GM21529 (cell line): ENCODE results near the gene DHX32.
"Not testable (repeated sequence)": the region's sequence is repeated elsewhere in the genome, so short reads cannot be mapped to it uniquely, and the experiment has no call there.

Experiments
- ATAC-seq: cut with Tn5 transposase; IDR thresholded peaks from one replicate; pipeline ENCODE4 v1.9.1; 2021; ENCODE audit not compliant: unreplicated experiment

Gene DHX32

DNA sequence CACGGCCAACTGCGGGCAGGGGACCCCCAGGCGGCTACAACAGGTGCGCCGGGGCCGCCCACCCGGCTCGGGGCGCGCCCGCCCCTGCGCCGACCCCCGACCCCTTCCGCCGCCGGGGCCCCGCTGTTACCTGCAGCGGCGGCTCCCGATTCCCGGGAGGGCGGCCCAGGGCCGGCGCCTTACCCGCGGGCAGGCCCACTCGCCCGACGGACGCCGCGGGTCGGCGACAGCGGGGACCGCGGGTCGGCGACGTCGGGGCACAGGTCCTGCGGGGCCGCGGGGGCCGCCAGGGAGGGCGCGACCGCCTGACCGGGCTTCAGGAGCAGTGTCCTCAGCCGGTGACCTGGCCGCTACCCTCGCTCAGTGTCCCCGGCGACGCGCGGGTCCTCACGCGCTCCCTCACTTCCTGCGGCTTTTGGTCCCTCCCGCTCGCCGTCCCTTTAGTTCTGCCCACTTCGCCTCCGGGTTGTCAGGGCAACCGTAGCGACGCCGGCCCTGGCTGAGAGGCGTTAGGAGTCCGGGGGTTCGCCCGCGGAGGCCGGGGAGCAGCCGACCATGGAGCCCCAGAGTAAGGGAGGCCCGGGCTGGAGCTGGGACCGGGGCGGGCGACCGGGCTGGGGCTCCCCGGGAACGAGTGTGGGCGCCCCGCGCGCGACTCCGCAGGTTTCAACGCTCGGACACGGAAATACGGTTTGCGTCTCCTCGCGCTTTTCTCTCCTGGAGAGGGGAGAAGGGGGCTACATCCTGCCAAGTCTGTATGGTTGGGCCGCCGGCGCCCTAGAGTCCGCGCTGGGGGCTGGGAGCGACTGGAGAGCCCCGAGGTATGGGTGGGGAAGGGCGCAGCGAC is 15.2 kb upstream of the DHX32 start, which contains the start of gene FANK1:
TSS of gene FANK1 (plus strand) at position 477 of the 847 bp plus-strand sequence. CDS start at position 556, 79 bp downstream.
- peak; percentile 86 for ATAC-seq

DNA sequence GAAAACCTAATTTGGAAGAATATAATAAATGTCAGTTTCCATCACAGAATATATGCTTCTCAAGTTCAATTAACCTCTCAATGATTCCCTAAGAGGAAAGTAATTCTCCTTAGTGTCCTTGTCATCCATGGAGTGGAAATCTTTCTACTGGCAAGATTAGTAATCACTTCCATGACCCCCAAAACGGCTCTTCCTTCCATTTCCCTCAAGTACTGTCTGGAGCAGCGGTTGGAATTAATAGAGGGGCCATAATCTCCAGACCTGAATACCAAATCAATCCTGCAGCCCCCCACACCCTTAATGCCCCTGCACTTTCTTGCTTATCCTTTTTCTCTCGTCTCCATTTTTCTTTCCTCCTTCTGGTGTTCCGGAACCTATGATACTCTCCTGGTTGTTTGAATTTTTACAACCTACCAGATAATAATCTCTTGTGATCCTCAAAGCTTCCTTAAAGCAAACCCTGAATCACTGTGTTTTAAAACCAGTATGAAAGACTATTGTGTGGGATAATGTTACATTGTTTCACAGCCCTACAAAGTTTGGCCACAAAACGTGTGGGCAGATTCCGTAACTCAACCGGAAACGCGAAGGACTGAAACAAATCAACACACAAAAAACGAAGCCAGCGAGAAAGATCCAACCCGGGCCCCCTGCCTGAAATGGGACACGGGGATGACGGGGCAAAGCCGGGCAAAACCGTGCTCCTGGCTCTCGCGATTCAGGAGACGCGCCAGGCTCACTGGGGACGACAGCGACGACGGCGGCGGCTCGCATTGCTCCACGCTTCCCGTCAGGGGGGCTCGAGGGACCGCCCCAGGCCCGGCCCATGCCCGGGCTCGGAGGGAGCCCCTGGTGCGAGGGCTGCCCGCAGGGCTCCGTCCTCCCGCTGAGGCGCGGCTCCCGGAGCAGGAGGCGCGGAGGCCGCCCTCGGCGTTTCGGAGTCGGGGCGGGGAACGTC is 14.3 kb upstream of the DHX32 start:
- ATAC-seq, result peak; percentile 54

DNA sequence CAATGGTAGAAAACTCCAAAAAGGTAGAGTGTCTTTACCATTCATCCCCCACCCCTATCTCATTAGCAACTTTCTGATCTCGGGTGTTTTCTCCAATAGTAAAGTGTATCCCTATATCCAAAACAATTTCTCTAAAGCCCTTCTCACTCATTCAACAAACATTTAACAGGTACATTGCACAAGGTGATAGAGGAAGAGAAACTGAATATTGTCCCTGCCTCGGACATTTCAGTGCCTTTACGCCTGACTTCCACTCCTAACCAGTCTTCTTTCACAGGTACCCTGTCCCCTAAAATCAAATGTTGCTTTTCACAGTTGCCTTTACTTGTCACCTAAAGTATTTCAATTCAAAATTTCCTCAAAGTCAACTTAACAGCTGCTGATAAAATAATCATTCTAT is 13.1 kb upstream of the DHX32 start:
- not testable (repeated sequence) for ATAC-seq

DNA sequence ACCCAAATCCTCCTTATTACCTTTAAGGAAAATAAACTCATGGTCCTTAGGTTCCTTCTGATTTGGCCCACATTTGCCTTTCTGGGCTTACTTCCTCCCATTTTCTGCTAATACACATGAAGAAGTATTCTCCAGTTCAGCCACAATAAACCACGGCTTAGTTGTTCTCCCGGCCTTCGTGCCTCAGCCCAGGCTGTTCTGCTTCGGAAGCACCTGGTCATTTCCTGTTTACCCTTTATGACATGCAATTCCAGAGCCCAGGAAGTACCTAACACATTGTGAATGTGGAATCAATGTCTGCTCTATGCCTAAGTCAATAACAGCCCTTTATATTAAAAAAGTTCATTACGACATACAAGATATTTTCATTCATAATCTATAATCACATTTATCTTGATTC is 11.3 kb upstream of the DHX32 start:
- ATAC-seq, result not testable (repeated sequence)

DNA sequence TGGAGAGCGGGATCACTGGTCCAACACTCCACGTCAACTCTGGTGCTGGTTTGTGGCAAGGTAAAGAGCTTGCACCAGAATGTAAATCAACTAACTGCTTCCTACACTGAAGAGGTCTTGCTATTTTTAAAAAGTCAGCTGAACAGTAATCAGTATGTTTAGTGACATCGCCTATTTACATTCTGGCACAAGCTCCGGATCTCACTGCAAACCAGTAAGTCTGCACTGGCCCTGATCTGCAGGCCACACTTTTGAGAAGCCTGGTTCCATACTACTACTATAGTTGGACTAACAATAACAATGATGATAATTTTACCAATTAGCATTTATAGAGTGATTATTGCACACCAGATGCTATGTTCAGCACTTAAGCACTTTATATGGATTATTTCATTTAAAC is 8.3 kb upstream of the DHX32 start:
- not testable (repeated sequence) for ATAC-seq

DNA sequence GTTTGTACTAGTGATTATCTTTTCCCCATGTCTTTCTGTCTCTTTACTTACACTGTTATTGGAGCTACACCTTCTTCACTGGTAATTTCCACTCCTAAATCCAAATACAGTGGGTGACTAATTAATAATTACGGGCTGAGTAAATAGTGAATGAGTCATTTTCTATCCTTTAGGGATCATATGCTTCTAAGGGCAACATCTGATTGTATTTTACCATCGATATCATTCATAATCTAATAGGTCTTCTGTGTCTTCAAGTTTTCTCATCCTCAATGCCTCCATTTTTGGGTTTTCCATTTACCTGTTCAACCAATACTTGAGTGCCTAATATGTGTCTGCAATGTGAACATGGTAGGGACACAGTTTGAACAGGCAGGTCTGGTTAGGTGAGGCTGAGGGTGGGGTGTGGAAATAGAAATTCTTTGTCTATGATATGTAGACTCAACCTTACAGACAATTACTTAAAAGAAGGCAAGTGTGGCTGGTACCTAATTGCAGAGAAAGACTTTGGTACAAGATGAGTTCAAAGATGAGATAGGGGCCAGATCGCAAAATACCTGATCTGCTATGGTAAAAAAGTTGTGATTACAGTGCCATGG is 5.9 kb upstream of the DHX32 start:
- ATAC-seq, result no peak

DNA sequence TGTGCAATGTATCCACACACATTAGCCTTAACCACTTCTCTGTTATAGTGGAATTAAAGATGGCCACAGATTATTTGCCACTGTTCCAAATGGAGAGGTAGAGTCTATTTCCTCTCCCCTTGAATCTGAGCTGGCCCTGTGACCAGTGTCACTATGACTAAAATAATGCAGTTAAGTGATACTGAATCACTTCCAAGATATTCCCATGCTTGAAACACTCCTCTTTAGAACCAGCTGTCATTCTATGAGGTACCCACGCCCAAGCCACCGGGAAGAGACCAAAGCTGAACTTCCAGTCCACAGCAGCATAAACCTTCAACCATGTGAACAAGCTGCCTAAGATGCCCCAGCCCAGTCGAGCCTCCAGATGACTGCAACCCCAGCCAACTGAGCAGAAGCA is 2.1 kb upstream of the DHX32 start:
- no peak for ATAC-seq

DNA sequence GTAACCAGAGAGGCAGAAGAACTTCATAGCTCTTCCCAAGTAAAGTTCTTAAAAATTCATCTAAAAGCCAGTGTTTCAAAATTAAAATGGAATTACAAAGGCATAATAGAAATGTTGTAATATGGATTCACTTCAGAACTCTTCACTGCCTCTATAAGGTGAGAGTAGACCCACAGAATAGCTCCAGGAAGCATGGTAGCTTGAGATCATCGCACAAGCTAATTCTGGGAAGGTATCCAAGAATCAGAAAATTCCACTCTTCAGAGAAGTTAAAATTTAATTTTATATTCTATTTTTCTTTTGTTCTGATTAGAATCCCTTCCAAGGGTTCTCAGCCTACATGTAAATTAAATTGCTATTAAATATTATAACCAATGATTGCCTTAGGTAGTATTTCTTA is 1.5 kb upstream of the DHX32 start:
- no peak for ATAC-seq

DNA sequence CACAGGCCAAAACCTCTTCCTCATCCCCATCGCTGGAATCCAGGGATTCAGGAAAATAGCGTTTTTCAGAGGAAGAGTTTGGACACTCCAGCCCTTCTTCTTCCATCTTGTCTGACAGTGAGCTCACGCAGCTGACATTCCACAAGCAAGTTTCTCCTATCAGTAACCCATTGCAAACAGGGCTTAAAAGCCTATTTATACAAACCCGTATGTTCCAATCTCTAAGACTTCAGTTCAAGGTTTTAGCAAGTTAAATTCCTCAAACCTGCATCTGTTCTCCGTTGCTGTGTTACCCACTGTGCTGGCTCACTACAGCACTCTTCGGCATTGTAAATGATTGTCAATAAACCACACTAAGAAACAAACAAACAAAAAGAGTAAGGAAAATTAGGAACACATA is 373 bp downstream of the DHX32 start:
- no peak for ATAC-seq

DNA sequence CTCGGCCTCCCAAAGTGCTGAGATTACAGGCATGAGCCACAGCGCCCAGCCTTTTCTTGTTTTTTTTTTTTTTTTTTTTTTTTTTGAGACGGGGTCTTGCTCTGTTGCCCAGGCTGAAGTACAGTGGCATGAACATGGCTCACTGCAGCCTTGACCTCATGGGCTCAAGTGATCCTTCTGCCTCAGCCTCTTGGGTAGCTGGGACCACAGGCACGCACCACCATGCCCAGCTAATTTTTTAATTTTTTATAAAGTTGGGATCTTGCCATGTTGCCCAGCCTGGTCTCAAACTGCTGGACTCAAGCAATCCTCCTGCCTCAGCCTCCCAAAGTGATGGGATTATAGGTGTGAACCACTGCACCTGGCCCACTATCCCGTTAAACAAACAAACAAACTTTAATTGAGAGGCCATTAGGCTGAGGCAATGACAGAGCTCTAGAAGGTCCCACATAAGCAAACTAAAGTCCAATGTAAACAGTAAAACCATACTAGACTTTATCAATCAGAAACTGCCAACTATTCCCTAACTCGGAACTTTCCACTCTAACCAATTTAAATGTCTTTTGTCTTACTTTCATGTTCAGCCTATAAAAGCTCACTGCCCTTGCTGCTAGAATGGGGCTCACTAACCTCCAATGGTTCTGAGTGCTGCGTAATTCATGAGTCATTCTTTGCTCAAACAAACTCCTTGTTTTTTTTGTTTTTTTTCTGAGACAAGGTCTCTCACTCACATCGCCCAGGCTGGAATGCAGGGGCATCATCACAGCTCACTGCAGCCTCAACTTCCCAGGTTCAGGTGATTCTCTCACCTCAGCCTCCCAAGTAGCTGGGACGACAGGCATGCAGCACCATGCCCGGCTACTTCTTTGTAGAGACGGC is 1.9 kb downstream of the DHX32 start:
- ATAC-seq, result no peak

DNA sequence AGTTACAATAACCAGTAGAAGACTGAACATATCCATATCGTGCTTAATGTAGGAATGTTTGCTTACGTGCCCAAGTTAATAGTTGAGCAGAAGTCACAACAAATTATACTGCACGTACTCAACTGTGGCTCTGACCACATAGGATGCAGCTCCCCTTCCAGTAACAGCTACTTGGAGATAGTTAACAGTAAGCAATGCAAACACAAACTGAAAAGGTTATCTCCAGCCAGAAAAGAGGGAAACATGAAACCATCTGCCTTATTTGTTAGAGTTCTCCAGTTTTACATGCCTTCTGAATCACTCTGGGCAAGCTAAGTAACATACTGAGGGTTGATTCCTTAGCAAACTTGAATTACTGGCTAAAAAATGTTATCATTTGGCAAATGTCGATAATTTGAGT is 9.8 kb downstream of the DHX32 start:
- ATAC-seq, result no peak

DNA sequence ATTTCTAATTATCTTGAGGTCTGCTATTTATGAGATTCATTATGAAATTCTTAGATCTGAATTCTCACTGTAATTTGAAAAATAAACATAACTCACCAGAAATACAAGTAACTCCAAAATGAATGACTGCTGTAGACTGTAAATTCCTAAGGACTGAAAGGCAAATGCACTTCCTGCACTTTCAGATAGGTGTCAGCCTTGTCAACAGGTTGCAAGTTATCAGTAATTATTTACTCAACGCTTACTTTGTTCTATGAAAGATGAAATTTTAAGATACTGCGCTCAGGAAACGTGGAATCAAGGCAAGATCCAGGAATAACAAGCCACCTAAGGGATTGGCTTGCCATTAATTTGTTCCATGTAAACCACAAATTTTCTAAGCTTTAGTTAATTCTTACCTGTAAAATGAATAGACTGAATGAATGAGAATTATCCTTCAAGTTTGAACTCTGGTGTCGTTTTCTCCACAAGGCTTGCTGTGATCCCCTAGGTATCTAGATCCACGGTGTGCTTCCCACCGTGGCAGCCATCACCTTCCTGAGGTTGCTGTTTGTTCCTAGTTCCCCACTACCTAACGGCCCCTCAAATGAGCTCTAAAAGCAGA is 12.6 kb downstream of the DHX32 start:
- ATAC-seq, result peak; percentile 78

DNA sequence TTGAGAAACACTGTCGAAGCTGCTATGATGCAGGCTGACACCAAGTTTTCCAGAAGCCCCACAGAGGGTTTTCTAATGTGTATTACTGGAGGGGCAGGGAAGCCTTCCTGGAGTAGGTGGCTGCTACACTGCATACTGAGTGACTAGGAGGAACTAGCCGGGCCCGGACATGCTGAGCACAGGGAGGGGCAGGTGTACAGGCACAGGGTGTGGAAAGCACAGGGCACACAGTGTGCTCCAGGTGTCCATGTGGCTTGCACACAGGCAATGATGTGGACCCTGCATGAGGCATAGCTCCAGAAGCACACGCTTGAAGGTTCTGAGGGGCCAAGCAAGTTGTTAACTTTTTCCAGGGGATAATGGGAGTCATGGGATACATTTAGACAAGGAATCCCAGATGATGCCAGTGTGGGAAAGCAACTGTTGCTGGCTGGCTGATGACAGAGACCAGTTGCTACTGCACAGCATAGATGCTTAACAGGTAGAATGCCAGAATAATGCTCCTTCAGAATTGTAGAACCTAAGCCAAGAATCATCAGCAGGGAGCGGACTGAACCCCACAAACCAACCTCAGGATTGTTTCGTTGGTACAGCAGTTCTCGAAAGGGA is 14.6 kb downstream of the DHX32 start:
- no peak for ATAC-seq

DNA sequence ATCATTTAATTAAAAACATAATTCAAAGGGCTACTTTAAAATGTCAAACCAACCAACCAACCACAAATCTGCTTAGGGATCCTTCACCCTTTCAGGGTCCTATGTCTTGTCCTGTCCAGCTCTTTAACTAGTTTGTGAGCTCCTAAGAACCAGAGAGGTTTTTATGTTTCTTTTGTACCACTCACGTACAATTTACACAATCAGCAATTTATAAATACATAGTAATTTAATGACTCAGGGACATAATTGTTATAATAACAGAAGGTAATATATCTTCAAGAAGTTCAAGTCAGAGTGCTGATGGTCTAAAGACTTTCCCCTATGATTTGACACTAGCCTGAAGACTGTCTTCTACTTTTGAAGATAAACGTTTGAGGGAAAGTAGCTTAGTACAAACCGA is 16.0 kb downstream of the DHX32 start:
- no peak for ATAC-seq

DNA sequence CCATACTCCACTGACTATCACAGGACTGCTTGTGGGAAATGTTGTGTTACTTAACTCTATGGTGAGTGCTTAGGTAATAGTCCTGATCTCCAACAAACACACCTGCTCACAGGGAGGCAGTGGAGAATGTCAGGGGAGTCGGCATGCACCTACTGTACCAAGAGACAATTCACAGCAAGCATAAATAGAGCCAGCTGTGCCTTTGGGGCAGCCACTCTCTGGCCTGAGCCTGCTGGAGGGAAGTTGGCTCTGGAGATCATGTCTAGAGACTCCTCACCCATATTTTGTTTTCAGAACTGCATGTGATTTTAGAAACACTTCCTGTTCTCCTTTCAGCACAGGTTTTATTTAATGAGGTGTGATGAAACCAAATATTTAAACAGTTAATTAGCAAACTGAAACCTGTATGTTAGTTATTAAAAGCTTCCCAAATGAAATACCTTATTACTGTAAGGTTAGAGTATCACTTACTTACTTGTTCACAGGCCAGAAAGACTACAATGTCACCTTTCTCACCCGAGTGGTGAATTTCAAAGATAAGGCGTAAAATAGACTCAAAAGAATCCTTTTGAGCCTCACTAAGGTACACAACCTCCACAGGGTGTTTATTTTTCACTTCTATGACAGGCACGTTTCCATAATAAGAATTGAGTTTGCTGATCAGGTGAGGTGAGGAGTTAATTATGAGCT is 21.8 kb downstream of the DHX32 start:
- ATAC-seq, result no peak

DNA sequence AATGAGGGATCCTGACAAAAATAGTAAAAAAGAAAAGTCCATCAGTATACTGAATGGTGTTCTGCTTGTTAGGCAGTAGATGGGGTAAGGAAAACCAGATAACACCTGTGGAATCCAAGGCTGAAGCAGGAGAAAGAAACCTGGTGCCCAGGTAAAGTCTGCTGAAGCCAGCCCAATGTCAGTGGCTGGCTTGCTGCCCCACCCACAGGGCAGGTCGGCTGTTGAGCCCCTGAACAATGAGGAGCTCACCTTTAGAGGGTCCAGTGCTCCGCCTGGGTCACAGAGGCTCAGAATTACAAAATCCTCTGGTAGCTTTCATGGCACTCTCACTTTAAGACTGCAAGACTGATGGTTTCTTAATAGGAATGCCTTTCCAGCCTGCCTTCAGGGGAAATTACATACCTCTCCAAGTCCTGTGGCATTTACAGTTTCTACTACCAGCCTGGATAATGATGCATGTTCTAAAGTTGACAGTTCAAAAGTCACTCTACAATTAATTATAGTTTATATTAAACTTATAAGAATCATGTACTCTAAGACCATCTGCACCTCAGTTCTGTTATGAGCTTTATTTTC is 23.8 kb downstream of the DHX32 start:
- ATAC-seq, result no peak

DNA sequence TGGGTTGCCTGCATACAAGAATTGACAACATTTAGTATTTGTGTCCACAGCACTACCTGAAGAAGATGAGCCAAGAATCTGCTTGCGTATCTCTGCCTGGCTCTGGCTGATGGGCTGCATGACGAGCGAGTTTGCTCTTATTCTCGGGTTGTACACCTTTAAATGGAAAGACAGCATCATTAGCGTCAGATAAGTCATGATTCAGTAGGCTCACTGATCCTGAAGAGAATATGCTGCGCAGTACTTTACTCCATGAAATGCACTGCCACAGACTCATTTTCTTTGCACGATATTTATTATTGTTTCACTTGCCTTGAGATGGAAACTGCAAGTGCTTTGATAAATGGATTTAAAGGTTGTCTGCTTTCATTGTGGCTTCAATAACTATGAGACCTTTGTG is 28.6 kb downstream of the DHX32 start:
- no peak for ATAC-seq
